ENCODE results near the gene TUBAL3.

The TUBAL3 gene

GRCh38 chr10:5447611-5448071 lies 43.0 kb upstream of the TUBAL3 start:
- TF ChIP-seq, protein P1, sequence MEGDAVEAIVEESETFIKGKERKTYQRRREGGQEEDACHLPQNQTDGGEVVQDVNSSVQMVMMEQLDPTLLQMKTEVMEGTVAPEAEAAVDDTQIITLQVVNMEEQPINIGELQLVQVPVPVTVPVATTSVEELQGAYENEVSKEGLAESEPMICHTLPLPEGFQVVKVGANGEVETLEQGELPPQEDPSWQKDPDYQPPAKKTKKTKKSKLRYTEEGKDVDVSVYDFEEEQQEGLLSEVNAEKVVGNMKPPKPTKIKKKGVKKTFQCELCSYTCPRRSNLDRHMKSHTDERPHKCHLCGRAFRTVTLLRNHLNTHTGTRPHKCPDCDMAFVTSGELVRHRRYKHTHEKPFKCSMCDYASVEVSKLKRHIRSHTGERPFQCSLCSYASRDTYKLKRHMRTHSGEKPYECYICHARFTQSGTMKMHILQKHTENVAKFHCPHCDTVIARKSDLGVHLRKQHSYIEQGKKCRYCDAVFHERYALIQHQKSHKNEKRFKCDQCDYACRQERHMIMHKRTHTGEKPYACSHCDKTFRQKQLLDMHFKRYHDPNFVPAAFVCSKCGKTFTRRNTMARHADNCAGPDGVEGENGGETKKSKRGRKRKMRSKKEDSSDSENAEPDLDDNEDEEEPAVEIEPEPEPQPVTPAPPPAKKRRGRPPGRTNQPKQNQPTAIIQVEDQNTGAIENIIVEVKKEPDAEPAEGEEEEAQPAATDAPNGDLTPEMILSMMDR (IDR thresholded peaks at IDR 0.05; ENCODE audit: extremely low read depth, missing control alignments), result no peak
- DNase-seq (ENCODE audit: low spot score), result peak; percentile 43

- TF ChIP-seq, protein P1 (IDR thresholded peaks at IDR 0.05; ENCODE audit: extremely low read depth, missing control alignments), result no peak
- no peak for DNase-seq (ENCODE audit: low spot score)
Measured at GRCh38 chr10:5447056-5447455, 42.4 kb upstream of the TUBAL3 start.

DNA sequence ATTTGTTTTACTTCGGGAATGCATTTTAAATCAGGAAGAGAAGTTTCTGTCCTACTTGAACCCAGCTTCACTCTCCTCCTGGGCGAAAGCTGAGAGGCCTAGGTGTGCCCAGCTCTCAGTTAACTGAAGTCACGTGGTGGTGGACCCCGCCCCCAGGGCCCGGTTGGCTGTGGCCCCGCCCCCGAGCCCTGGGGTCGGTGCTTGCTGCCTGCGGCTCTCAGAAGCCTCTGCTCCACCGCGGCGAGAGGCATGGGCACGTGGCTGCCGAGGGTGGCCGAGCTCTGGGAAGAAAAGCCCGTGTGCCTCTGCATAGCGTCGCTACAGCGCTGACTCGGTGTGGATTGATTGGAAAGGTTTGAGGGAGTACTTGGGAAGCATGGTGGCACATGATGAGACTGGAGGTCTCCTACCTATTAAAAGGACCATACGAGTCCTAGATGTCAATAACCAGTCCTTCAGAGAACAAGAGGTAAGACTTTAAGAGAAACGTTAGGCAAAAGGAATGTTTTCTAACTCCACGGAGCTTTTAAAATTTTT lies 41.8 kb upstream of the TUBAL3 start:
- TF ChIP-seq, protein P1 (IDR thresholded peaks at IDR 0.05; ENCODE audit: extremely low read depth, missing control alignments), result no peak

GRCh38 chr10:5445006-5445405 lies 40.4 kb upstream of the TUBAL3 start:
- TF ChIP-seq, protein P1 (IDR thresholded peaks at IDR 0.05; ENCODE audit: extremely low read depth, missing control alignments), result no peak
- no peak for DNase-seq (ENCODE audit: low spot score)

More for the DNA sequence above, 41.8 kb upstream of the TUBAL3 start:
- peak; percentile 38 for DNase-seq (ENCODE audit: low spot score)

GRCh38 chr10:5443429-5443828 lies 38.8 kb upstream of the TUBAL3 start:
- TF ChIP-seq, protein P1 (IDR thresholded peaks at IDR 0.05; ENCODE audit: extremely low read depth, missing control alignments), result no peak
- DNase-seq (ENCODE audit: low spot score), result peak; percentile 80

DNA sequence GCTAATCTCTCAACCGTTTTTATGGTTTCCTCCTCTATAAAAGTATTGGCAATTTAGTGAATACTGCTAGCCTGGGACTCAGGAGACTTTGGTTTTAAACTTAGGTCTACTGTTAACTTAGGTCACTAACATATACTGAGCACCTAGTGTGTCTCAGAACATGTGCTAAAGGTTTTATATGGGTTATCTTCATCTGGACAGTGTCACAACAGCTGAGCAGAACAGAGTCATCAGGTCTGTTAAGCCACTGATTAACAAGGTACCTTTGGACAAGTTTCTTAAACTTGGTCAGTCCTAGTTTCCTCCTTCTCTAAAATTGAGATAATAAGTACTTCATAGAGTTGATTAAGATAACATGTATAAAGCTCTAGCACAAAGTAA lies 38.4 kb upstream of the TUBAL3 start:
- no peak for DNase-seq (ENCODE audit: low spot score)
- TF ChIP-seq, protein P1 (IDR thresholded peaks at IDR 0.05; ENCODE audit: extremely low read depth, missing control alignments), result no peak

DNA sequence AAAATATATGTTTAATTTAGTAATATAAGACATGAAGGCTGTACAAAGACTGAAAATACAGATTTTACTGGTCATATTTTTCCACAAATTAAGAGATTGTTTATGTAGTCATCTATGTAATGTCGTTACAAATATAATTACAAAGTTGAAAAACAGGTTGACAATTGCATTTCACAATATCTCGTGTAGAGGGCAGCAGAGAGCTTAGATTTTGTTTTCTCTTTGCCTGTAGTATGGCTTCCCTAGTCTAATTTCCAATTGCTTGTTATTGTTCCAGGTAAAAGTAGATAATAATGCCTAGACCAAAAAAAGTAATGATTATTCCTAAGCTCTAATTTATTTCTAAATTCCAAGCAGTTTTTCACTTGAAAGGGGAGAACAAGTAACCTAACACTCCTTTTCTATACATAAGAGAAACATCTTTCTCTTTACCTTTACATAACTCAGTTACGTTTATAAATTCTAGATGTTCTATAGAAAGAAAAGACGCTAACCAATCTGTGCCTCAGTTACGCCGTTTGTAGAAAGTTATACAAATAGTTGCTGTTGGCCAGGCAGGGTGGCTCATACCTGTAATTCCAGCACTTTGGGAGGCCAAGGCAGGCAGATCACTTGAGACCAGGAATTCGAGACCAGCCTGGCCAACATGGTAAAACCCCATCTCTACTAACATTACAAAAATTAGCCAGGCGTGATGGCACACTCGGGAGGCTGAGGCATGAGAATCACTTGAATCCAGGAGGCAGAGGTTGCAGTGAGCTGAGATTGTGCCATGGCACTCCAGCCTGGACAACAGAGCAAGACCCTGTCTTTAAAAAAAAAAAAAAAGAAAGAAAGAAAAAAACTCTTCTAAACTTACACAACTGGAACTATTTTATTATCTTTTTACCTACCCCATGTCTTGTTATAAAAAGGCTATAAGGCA lies 37.7 kb upstream of the TUBAL3 start:
- peak; percentile 48 for DNase-seq (ENCODE audit: low spot score)
- TF ChIP-seq, protein P1 (IDR thresholded peaks at IDR 0.05; ENCODE audit: extremely low read depth, missing control alignments), result peak; percentile 57

Data from GM20000 (cell line).